Glomerular endothelial cell (primary cell): ENCODE data around the gene PCYT2. TPM values are rescaled to one million over a fixed set of nuclear protein-coding genes. Genes with fewer than 3 reads are reported as not detected.

Experiments
- DNase-seq: peaks from one replicate; pipeline ENCODE4 v3.0.0-alpha.2; 2011; ENCODE audit warnings: low read depth, low spot score; ENCODE audit errors: extremely low read depth
- total RNA-seq: library from RNA; depleted of rRNA; stranded (reverse); fragments of >200 nt; gene quantifications from 2 replicates; pipeline ENCODE4 v1.2.3, GENCODE V29; 2015

The PCYT2 gene
- total RNA-seq, 1 donor from 2014 or later = 36.6 TPM

- no peak for DNase-seq
Measured at GRCh38 chr17:81914103-81914850, 3.1 kb upstream of the PCYT2 start.

GRCh38 chr17:81913394-81914102, 2.3 kb upstream of the PCYT2 start:
- no peak for DNase-seq

GRCh38 chr17:81912441-81913309, 1.5 kb upstream of the PCYT2 start:
- DNase-seq = no peak

GRCh38 chr17:81911969-81912368, 770 bp upstream of the PCYT2 start:
- DNase-seq = no peak

- no peak for DNase-seq
Measured at GRCh38 chr17:81910840-81911276, 341 bp downstream of the PCYT2 start.

- DNase-seq = no peak
Measured at GRCh38 chr17:81909966-81910839, 996 bp downstream of the PCYT2 start.

GRCh38 chr17:81909231-81909630, 2.0 kb downstream of the PCYT2 start:
- no peak for DNase-seq

- no peak for DNase-seq
Measured at GRCh38 chr17:81908793-81909192, 2.4 kb downstream of the PCYT2 start.

GRCh38 chr17:81907219-81908145, 3.7 kb downstream of the PCYT2 start:
- DNase-seq = no peak

GRCh38 chr17:81906476-81907218, 4.6 kb downstream of the PCYT2 start:
- DNase-seq = no peak

- DNase-seq = no peak
Measured at GRCh38 chr17:81905993-81906392, 5.2 kb downstream of the PCYT2 start.

GRCh38 chr17:81905424-81905875, 5.7 kb downstream of the PCYT2 start:
- no peak for DNase-seq

GRCh38 chr17:81904600-81905423, 6.4 kb downstream of the PCYT2 start:
- DNase-seq = no peak

- DNase-seq = no peak
Measured at GRCh38 chr17:81903896-81904599, 7.2 kb downstream of the PCYT2 start.

- DNase-seq = no peak
Measured at GRCh38 chr17:81903415-81903831, 7.8 kb downstream of the PCYT2 start.

GRCh38 chr17:81902653-81903414, 8.4 kb downstream of the PCYT2 start:
- DNase-seq = no peak
